Pons (tissue), 1 donor: Measurements from ENCODE around the gene CXorf38.
"Not testable (repeated sequence)": the region's sequence is repeated elsewhere in the genome, so short reads cannot be mapped to it uniquely, and the experiment has no call there.

Experiments used
- DNase-seq: peaks from one replicate; pipeline ENCODE4 v3.0.0-alpha.2; 2016; ENCODE audit warnings: low spot score

CXorf38 gene

GRCh38 chrX:40625294-40625693 is 22.1 kb downstream of the CXorf38 start:
- no peak for DNase-seq

- DNase-seq, result no peak
These were observed 23.7 kb downstream of the CXorf38 start for GRCh38 chrX:40623665-40624064.

- DNase-seq, result no peak
These were observed 24.2 kb downstream of the CXorf38 start, which contains the start of gene MPC1L for GRCh38 chrX:40623139-40623536. TSS of gene MPC1L (plus strand) at chrX:40623428. CDS start at chrX:40623566, 138 bp downstream.

- DNase-seq, result no peak
These were observed 24.8 kb downstream of the CXorf38 start for GRCh38 chrX:40622479-40623138.

GRCh38 chrX:40617566-40617965 is 29.8 kb downstream of the CXorf38 start:
- DNase-seq, result no peak

GRCh38 chrX:40615976-40616375 is 31.4 kb downstream of the CXorf38 start:
- no peak for DNase-seq

- DNase-seq, result no peak
These were observed 34.9 kb downstream of the CXorf38 start for GRCh38 chrX:40612511-40612910.

GRCh38 chrX:40607381-40607780 is 40.0 kb downstream of the CXorf38 start:
- DNase-seq, result no peak

- DNase-seq, result no peak
These were observed 43.9 kb downstream of the CXorf38 start for GRCh38 chrX:40603446-40603845.

GRCh38 chrX:40589616-40590321 is 57.6 kb downstream of the CXorf38 start:
- DNase-seq, result not testable (repeated sequence)

GRCh38 chrX:40587623-40588022 is 59.7 kb downstream of the CXorf38 start:
- DNase-seq, result not testable (repeated sequence)

GRCh38 chrX:40582811-40583210 is 64.5 kb downstream of the CXorf38 start:
- no peak for DNase-seq

GRCh38 chrX:40582178-40582577 is 65.2 kb downstream of the CXorf38 start:
- DNase-seq, result not testable (repeated sequence)

- no peak for DNase-seq
These were observed 65.9 kb downstream of the CXorf38 start for GRCh38 chrX:40581336-40581920.

- peak; percentile 94 for DNase-seq
These were observed 66.6 kb downstream of the CXorf38 start, which contains the start of gene ATP6AP2 for GRCh38 chrX:40580537-40581335. TSS of gene ATP6AP2 (plus strand) at chrX:40580970. CDS start at chrX:40581066, 96 bp downstream.

- DNase-seq, result no peak
These were observed 67.3 kb downstream of the CXorf38 start for GRCh38 chrX:40579900-40580536.

GRCh38 chrX:40579141-40579540 is 68.2 kb downstream of the CXorf38 start:
- peak; percentile 13 for DNase-seq

GRCh38 chrX:40578039-40578695 is 69.2 kb downstream of the CXorf38 start:
- no peak for DNase-seq
